Measurements from ENCODE around the gene STH. TPM values are rescaled to one million over a fixed set of nuclear protein-coding genes. Genes with fewer than 3 reads are reported as not detected.

STH gene
- total and polyA plus RNA-seq, 2 of the 4 experiments (the other 2 are of a cell fraction), result not detected

DNA sequence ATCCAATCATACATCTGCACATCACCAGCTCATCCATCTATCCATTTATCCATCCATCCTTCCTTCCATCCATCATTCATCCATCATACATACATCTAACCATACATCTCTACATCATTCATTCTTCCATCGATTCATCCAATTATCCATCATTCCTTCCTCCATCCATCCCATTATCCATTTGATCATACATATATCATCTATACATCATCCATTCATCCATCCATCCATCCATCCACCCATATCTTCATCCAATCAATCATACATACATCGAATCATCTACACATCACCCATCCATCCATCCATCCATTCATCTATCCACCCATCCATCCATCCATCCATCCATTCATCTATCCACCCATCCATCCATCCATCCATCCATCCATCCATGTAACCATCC lies 29.3 kb upstream of the STH start:
- CTCF ChIA-PET, result no interaction called here
- Histone ChIP-seq H2BK15ac (ENCODE audit: low read depth, low read length) (no peak overlapping the region), H4K91ac (ENCODE audit: insufficient read depth, low read depth, low read length) (no peak overlapping the region), H3K4me2 (ENCODE audit: low read depth, low read length) (no peak overlapping the region), H3K56ac (ENCODE audit: extremely low read depth, insufficient read depth, low read length) (no peak overlapping the region), H3K9me3 (ENCODE audit: control insufficient read depth, insufficient read depth, low read length) (0 out of 2 replicates have a peak, but pooled peaks cover 2% of the 10 kb centered on the region), H3K27me3 (ENCODE audit: control insufficient read depth, insufficient read depth, low read length) (peaks cover 45% of the 10 kb centered on the region), H2AK5ac (ENCODE audit: low read depth, low read length) (no peak overlapping the region), H3K36me3 (ENCODE audit: control insufficient read depth, insufficient read depth, low read length) (no peaks in the 10 kb centered on the region), H3K9me1 (ENCODE audit: insufficient read depth, low read length) (no peaks in the 10 kb centered on the region), H3K4ac (ENCODE audit: low read depth, low read length) (no peak overlapping the region), H4K5ac (ENCODE audit: low read depth, low read length) (no peak overlapping the region), H3K4me1 (ENCODE audit: control insufficient read depth, insufficient read depth, low read length) (no peaks in the 10 kb centered on the region), H3K23ac (ENCODE audit: low read depth, low read length) (no peak overlapping the region), H4K8ac (ENCODE audit: low read depth in 2 of 2, low read length in 2 of 2) (no peak overlapping the region), H3K14ac (replicated peaks; ENCODE audit: low read depth, low read length) (no peak overlapping the region), H4K20me1 (ENCODE audit: insufficient read depth, low read length) (no peaks in the 10 kb centered on the region), H2BK20ac (ENCODE audit: low read depth, low read length) (no peak overlapping the region), H3K9ac (ENCODE audit: low read depth, low read length) (no peak overlapping the region), H2AK9ac (replicated peaks; ENCODE audit: low read depth, low read length, poor library complexity) (no peak overlapping the region), H3K4me3 (ENCODE audit: insufficient read depth, low read depth, low read length) (no peak overlapping the region), H3K27ac (ENCODE audit: insufficient read depth, low read length) (no peak overlapping the region), H2BK5ac (ENCODE audit: low read depth, low read length, poor library complexity, severe bottlenecking) (peak overlapping the region; percentile 24), H2BK120ac (ENCODE audit: low read depth, low read length) (no peak overlapping the region), H2AFZ (replicated peaks; ENCODE audit: low read length, poor library complexity) (no peak overlapping the region), H3K18ac (ENCODE audit: low read depth, low read length) (no peak overlapping the region), H3K79me1 (ENCODE audit: low read depth in 1 of 2, low read length in 2 of 2) (no peaks in the 10 kb centered on the region)
- in situ Hi-C loops (cut with MboI; ENCODE audit: low sequenced_read_pairs), result no loop called here
- dilution Hi-C loops (cut with HindIII; ENCODE audit: low sequenced_read_pairs, unreplicated experiment), result no loop called here
- TF ChIP-seq POLR2A (IDR thresholded peaks at IDR 0.05; ENCODE audit: low read depth, low read length) (no peak), CHD1 (IDR thresholded peaks at IDR 0.05; ENCODE audit: low read depth, low read length) (no peak), MAZ (IDR thresholded peaks at IDR 0.05; ENCODE audit: borderline replicate concordance, low read depth, low read length) (no peak), ELK1 (IDR thresholded peaks at IDR 0.05; ENCODE audit: borderline replicate concordance, low read depth, low read length) (no peak), RFX5 (IDR thresholded peaks at IDR 0.05; ENCODE audit: low read depth, low read length) (no peak), FOS (IDR thresholded peaks at IDR 0.05; ENCODE audit: low read depth, low read length) (no peak), RCOR1 (IDR thresholded peaks at IDR 0.05; ENCODE audit: insufficient replicate concordance, low read length) (no peak), CEBPB (IDR thresholded peaks at IDR 0.05; ENCODE audit: low read depth, low read length) (no peak), CTCF (conservative IDR thresholded peaks at IDR 0.05; ENCODE audit: low read depth, low read length) (no peak), MXI1 (IDR thresholded peaks at IDR 0.05; ENCODE audit: borderline replicate concordance, low read depth, low read length) (no peak), BHLHE40 (IDR thresholded peaks at IDR 0.05; ENCODE audit: low read depth, low read length) (no peak), MAFK (IDR thresholded peaks at IDR 0.05; ENCODE audit: low read depth, low read length) (no peak), NFE2L2 (IDR thresholded peaks at IDR 0.05; ENCODE audit: low read depth, low read length) (no peak), USF2 (IDR thresholded peaks at IDR 0.05; ENCODE audit: low read depth, low read length) (no peak), SMC3 (IDR thresholded peaks at IDR 0.05; ENCODE audit: low read depth, low read length) (no peak), RAD21 (IDR thresholded peaks at IDR 0.05; ENCODE audit: low read length) (no peak)
- POLR2A ChIA-PET (ENCODE audit: unreplicated experiment), result no interaction called here
- ATAC-seq (ENCODE audit: low read depth) (no peak), DNase-seq (no peak)
- 31 to 100% methylated on average over 2 of the region's 2 CpGs for WGBS, 2 experiments (ENCODE audit: extremely low coverage in 2 of 2, insufficient read length in 1 of 2)
- intact Hi-C loops (cut with micrococcal nuclease), result no loop called here
- BruUV-seq (replicated peaks), result no TSS peak

Measured in IMR-90 (cell line).